ENCODE results near the gene ABCC8. TPM values are rescaled to one million over a fixed set of nuclear protein-coding genes. Genes with fewer than 3 reads are reported as not detected.

ABCC8 gene
- total and polyA plus RNA-seq, 2 experiments from 2014 or later = 2.0 to 3.4 TPM

DNA sequence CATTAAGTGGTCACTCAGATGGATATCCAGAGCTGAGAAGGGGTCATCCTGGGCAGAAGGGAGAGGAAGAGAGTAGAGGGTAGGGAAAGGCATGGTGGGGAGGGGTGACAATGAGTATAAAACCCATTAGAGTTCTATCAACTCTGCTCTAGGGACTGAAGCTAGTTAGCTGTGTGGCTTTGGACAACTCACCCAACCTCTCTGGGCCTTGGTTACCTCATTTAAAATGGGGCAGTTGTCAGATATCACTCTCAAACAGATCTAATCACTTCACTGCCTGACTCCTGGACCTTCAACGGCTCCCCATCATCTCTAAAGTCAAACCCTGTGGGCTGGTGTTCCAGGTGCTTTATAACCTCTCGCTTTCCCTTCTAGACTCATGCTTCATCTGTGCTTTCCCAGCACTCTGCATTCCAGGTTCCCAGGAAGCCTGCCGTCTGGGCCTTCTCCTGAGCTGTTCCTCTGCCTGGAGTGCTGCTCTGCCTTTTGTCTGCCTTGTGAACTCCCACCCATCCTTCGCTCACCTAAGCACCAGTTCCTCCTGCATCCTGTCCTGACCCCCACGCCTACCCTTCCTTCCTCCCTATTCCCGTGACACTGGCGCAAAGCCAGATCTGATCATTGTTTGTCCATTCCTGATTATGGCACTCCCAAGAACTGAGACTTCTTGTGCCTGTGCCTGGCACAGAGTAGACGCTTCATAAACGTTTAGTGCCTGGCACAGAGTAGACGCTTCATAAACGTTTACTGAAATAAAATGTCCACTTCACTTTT lies 65.9 kb downstream of the ABCC8 start (continued):
- TF ChIP-seq, protein P1, sequence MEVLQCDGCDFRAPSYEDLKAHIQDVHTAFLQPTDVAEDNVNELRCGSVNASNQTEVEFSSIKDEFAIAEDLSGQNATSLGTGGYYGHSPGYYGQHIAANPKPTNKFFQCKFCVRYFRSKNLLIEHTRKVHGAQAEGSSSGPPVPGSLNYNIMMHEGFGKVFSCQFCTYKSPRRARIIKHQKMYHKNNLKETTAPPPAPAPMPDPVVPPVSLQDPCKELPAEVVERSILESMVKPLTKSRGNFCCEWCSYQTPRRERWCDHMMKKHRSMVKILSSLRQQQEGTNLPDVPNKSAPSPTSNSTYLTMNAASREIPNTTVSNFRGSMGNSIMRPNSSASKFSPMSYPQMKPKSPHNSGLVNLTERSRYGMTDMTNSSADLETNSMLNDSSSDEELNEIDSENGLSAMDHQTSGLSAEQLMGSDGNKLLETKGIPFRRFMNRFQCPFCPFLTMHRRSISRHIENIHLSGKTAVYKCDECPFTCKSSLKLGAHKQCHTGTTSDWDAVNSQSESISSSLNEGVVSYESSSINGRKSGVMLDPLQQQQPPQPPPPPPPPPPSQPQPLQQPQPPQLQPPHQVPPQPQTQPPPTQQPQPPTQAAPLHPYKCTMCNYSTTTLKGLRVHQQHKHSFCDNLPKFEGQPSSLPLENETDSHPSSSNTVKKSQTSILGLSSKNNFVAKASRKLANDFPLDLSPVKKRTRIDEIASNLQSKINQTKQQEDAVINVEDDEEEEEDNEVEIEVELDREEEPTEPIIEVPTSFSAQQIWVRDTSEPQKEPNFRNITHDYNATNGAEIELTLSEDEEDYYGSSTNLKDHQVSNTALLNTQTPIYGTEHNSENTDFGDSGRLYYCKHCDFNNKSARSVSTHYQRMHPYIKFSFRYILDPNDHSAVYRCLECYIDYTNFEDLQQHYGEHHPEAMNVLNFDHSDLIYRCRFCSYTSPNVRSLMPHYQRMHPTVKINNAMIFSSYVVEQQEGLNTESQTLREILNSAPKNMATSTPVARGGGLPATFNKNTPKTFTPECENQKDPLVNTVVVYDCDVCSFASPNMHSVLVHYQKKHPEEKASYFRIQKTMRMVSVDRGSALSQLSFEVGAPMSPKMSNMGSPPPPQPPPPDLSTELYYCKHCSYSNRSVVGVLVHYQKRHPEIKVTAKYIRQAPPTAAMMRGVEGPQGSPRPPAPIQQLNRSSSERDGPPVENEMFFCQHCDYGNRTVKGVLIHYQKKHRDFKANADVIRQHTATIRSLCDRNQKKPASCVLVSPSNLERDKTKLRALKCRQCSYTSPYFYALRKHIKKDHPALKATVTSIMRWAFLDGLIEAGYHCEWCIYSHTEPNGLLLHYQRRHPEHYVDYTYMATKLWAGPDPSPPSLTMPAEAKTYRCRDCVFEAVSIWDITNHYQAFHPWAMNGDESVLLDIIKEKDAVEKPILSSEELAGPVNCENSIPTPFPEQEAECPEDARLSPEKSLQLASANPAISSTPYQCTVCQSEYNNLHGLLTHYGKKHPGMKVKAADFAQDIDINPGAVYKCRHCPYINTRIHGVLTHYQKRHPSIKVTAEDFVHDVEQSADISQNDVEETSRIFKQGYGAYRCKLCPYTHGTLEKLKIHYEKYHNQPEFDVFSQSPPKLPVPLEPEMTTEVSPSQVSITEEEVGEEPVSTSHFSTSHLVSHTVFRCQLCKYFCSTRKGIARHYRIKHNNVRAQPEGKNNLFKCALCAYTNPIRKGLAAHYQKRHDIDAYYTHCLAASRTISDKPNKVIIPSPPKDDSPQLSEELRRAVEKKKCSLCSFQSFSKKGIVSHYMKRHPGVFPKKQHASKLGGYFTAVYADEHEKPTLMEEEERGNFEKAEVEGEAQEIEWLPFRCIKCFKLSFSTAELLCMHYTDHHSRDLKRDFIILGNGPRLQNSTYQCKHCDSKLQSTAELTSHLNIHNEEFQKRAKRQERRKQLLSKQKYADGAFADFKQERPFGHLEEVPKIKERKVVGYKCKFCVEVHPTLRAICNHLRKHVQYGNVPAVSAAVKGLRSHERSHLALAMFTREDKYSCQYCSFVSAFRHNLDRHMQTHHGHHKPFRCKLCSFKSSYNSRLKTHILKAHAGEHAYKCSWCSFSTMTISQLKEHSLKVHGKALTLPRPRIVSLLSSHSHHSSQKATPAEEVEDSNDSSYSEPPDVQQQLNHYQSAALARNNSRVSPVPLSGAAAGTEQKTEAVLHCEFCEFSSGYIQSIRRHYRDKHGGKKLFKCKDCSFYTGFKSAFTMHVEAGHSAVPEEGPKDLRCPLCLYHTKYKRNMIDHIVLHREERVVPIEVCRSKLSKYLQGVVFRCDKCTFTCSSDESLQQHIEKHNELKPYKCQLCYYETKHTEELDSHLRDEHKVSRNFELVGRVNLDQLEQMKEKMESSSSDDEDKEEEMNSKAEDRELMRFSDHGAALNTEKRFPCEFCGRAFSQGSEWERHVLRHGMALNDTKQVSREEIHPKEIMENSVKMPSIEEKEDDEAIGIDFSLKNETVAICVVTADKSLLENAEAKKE (CRISPR knock-in tag; IDR thresholded peaks at IDR 0.05) = no peak
- no peak for TF ChIP-seq POLR2AphosphoS5 (IDR thresholded peaks at IDR 0.05; ENCODE audit: low read depth)
- TF ChIP-seq, protein P2, sequence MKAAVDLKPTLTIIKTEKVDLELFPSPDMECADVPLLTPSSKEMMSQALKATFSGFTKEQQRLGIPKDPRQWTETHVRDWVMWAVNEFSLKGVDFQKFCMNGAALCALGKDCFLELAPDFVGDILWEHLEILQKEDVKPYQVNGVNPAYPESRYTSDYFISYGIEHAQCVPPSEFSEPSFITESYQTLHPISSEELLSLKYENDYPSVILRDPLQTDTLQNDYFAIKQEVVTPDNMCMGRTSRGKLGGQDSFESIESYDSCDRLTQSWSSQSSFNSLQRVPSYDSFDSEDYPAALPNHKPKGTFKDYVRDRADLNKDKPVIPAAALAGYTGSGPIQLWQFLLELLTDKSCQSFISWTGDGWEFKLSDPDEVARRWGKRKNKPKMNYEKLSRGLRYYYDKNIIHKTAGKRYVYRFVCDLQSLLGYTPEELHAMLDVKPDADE (IDR thresholded peaks at IDR 0.05) = no peak
- TF ChIP-seq, protein P3, sequence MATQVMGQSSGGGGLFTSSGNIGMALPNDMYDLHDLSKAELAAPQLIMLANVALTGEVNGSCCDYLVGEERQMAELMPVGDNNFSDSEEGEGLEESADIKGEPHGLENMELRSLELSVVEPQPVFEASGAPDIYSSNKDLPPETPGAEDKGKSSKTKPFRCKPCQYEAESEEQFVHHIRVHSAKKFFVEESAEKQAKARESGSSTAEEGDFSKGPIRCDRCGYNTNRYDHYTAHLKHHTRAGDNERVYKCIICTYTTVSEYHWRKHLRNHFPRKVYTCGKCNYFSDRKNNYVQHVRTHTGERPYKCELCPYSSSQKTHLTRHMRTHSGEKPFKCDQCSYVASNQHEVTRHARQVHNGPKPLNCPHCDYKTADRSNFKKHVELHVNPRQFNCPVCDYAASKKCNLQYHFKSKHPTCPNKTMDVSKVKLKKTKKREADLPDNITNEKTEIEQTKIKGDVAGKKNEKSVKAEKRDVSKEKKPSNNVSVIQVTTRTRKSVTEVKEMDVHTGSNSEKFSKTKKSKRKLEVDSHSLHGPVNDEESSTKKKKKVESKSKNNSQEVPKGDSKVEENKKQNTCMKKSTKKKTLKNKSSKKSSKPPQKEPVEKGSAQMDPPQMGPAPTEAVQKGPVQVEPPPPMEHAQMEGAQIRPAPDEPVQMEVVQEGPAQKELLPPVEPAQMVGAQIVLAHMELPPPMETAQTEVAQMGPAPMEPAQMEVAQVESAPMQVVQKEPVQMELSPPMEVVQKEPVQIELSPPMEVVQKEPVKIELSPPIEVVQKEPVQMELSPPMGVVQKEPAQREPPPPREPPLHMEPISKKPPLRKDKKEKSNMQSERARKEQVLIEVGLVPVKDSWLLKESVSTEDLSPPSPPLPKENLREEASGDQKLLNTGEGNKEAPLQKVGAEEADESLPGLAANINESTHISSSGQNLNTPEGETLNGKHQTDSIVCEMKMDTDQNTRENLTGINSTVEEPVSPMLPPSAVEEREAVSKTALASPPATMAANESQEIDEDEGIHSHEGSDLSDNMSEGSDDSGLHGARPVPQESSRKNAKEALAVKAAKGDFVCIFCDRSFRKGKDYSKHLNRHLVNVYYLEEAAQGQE (IDR thresholded peaks at IDR 0.05; ENCODE audit: unreplicated experiment) = no peak
- no peak for TF ChIP-seq EZH2 (IDR thresholded peaks at IDR 0.05; ENCODE audit: low read depth, unreplicated experiment)
